Skeletal muscle cell (primary cell): ENCODE results near the gene SMYD5.
"Not testable (repeated sequence)": the region's sequence is repeated elsewhere in the genome, so short reads cannot be mapped to it uniquely, and the experiment has no call there.

Source experiments
- DNase-seq: peaks from one replicate; pipeline ENCODE4 v3.0.0-alpha.2; 2010; ENCODE audit warnings: low read depth
- H3K4me3 ChIP-seq: 2 replicates; pipeline ENCODE4 v1.5.1; 2011; ENCODE audit warnings: low read depth, mild to moderate bottlenecking, control low read depth, low read length, moderate library complexity

The SMYD5 gene

GRCh38 chr2:73257425-73258125 is 43.5 kb downstream of the SMYD5 start:
- no peak overlapping the region for H3K4me3 ChIP-seq
- DNase-seq = no peak

GRCh38 chr2:73258186-73258912 is 44.3 kb downstream of the SMYD5 start:
- no peak overlapping the region for H3K4me3 ChIP-seq
- no peak for DNase-seq

- H3K4me3 ChIP-seq = no peak overlapping the region
- DNase-seq = no peak
These were observed 44.8 kb downstream of the SMYD5 start for GRCh38 chr2:73258913-73259215.

DNA sequence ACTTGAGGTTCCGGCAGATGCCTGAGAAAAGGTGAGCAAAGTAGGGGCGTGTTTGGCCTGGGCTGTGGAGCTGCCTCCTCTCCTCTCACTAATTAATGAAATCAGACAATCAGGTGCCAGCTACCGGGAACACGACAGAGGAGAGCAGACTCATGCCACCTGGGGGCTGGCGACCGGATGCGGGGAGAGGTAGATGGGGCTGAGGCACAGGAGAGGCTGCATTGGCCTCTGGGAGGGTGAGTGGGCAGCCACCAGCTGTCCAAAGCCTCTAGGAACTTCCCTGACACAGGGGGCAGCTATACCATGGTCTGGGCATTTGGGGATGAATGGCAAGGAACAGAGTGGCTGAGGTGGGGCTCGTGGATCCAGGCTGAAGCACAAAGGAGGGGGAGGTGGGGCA is 45.2 kb downstream of the SMYD5 start:
- H3K4me3 ChIP-seq = no peak overlapping the region
- no peak for DNase-seq

- DNase-seq = no peak
These were observed 45.8 kb downstream of the SMYD5 start for GRCh38 chr2:73259704-73260337.

GRCh38 chr2:73260338-73260984 is 46.4 kb downstream of the SMYD5 start:
- DNase-seq = no peak
- H3K4me3 ChIP-seq = no peak overlapping the region

More at GRCh38 chr2:73259704-73260337, 45.8 kb downstream of the SMYD5 start:
- no peak overlapping the region for H3K4me3 ChIP-seq

GRCh38 chr2:73262108-73262651 is 48.1 kb downstream of the SMYD5 start:
- no peak overlapping the region for H3K4me3 ChIP-seq
- no peak for DNase-seq

DNA sequence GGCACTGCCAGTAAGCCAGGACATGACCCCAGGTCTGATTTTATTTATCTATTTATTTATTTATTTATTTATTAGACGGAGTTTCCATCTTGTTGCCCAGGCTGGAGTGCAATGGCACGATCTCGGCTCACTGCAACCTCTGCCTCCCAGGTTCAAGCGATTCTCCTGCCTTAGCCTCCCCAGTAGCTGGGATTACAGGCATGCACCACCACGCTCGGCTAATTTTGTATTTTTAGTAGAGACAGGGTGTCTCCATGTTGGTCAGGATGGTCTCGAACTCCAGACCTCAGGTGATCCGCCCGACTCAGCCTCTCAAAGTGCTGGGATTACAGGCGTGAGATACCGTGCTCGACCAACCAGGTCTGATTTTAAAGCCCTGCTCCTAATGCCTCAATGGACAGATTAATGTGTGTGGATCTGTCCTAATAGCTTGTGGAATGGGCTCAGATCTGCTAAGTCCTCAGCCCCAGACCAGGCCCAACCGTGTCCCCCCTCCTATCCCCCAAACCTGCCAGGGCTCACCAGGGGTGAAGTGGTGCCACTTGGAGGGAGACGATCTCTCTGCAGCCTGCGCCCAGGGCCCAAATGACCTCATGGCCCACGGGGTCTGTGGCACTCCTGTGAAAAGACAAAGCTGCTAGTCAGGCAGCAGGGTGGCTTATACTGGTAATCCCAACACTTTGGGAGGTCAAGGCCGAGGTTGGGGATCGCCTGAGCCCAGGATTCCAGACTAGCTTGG is 48.8 kb downstream of the SMYD5 start:
- not testable (repeated sequence) for DNase-seq, H3K4me3 ChIP-seq

DNA sequence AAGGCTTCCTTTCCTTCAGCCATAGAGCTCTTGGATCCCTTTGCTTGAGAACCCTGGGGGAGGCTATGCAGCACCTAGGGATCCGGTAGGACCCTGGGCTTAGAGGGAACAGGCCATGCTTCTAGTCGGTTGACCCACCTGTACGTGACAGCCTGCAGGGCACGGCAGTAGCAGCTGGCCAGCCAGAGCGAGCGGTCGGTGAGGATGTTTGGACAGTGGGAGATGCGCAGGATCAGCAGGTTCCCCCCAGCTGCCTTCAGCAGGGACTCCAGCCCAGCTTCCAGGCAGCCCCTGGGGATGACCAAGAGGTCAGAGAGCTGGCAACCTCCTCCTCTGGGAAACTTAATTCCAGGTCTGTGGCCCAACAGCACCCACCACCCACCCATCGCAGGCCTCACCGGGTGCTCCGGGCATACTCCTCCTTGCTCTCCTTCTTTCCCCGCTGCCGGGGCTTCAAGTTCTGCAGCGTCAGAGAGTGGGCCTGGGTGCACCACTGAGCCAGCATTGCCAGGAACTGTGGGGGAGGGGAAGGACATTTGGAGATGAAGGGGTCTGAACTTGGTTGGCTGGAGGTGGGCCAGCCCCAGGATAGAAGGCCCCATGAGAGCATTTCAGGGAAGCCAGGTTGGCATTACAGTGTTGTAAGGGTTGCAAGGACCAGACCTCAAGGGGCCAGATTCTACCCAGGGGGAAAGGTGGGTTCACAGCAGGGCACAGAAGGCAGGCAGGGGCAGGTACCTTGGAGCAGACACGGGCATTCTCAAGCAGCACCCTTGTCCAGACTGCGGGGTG is 49.7 kb downstream of the SMYD5 start:
- DNase-seq = no peak
- no peak overlapping the region for H3K4me3 ChIP-seq

DNA sequence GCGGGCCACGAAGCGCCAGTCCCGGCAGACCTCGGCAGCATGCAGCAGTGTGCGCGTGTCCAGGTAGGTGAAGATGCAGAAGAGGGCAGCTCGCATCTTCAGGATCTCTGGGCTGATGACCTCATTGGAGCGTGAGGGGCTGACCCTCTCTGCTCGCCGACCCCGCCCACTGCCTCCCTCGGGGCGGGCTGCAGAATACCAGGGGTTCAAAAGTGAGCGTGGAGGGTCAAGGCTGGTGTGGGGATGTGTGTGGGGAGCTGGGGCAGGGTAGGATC is 50.2 kb downstream of the SMYD5 start:
- no peak overlapping the region for H3K4me3 ChIP-seq
- no peak for DNase-seq

DNA sequence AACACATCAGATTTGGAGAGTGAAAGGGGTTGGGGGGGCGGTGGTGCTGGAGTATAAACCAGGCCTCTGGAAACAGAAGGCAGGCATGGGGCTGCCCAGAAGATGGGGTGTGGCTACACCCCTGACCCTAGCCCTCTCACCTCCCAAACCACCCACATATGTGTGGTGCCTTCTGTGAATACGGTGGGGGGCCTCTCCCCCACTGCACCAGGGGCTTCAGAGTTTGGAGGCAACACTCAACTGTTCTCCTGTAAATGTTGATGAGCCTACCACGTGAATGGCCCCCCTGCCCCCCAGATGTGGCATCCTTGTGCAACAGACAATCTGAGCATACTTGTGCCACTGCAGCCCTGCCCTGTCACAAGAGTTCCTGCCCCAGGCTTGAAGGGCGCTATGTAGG is 50.7 kb downstream of the SMYD5 start:
- no peak for DNase-seq
- H3K4me3 ChIP-seq = no peak overlapping the region

DNA sequence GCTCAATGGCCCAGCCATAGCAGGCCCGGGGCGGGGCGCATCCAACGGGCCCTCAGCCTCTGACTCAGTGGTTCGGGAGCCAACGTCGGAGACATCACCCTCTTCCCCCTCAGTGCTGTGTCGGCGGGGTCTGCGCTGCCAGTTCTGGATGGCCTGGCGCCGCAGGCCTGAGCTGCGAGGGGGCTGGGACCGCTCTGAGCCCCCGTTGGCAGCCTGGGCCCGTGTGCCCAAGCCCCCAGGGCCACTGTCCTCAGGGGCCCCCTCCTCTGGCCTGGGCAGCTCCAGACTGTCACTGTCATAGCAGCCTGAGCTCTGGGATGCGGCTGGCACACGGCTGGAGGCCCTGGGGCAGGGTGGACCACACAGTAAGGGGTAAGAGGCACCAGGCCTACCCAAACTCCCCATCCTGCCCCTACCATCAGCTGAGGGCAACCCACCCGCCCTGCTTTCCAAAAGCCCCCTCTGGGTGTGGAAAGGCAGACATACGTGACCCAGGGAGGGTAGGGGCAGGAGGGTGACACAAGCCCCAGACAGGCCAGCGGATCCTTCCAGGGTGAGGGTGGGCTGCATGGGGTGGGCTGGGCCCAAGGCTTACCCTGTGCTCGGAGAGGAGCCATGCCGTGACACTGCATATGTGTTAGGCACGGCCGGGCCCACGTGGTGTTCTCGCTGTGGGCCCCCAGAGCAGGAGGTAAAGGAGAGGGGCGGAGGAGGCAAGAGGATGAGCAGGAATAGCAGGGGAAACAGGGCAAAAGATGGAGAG is 51.4 kb downstream of the SMYD5 start:
- no peak for DNase-seq
- no peak overlapping the region for H3K4me3 ChIP-seq

- DNase-seq = peak; percentile 17
These were observed 52.2 kb downstream of the SMYD5 start for GRCh38 chr2:73266061-73266901.

DNA sequence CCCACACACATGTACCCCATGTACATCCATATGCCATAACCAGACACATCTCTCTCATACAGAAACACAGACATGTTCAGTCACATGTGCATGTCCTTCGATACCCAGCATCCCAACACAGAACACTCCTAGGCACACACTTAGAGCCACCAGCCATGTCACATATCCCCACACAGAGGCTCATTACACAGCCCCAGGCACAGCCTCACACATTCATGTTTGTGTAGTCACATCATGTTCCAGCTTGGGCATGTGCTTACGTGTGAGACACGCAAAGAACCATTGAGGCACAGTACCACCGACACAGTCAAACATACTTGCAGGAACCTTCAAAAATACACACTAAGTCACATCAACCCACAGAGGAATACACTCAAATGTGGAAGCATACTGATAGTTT is 53.0 kb downstream of the SMYD5 start:
- no peak overlapping the region for H3K4me3 ChIP-seq
- DNase-seq = no peak

More at GRCh38 chr2:73266061-73266901, 52.2 kb downstream of the SMYD5 start:
- no peak overlapping the region for H3K4me3 ChIP-seq

GRCh38 chr2:73268366-73268829 is 54.4 kb downstream of the SMYD5 start:
- peak overlapping the region; percentile 18 for H3K4me3 ChIP-seq
- no peak for DNase-seq

DNA sequence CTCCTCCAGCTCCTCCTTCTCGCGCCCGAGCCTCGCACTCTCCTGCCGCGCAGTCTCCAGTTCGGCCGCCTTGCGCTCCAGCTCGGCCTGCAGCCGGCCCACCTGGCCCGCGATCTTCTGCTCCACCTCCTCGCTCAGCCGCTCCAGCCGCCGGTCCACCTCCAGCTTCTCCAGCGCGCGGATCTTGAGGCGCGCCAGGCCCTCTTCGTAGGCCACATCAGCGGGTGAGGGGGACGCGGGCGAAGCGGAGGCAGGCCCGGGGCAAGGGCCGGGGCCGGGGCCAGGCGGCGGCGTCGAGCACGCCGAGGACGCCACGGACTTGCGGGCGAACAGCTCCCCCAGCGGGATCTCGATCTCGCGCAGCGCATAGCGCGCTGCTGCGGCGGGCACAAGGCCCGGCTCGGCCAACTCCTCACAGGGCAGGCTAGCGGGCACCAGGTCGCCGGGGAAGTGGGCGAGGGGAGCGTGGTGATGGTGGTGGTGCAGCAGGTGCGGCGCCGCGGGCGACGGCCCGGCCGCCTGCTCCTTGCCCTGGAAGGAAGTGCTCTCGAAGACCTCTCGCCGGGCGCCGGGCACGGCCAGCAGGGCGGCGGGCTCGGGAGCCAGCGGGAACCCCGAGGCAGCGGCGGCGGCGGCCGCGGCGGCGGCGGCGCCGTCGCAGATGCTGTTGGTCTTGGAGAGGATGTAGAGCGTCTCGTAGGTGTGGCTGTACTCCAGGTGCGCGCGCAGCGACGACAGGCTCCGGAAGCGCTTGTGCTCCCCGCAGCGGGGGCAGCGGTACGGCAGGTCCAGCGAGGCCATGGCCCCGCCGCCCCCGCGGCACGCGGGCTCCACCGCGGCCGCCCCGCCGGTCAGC is 55.0 kb downstream of the SMYD5 start:
- H3K4me3 ChIP-seq = peak overlapping the region; percentile 18
- no peak for DNase-seq
